Stimulated activated CD4-positive, alpha-beta T cell treated with anti-CD3 and anti-CD28 coated beads, Interleukin-12 subunit alpha, Interleukin-12 subunit beta, amount 100 ng/mL, for 4 hours (primary cell): Measurements from ENCODE around the gene ABL1.

Source experiments
- DNase-seq: peaks from one replicate; pipeline ENCODE4 v3.0.0-alpha.2; 2020

ABL1 gene

DNA sequence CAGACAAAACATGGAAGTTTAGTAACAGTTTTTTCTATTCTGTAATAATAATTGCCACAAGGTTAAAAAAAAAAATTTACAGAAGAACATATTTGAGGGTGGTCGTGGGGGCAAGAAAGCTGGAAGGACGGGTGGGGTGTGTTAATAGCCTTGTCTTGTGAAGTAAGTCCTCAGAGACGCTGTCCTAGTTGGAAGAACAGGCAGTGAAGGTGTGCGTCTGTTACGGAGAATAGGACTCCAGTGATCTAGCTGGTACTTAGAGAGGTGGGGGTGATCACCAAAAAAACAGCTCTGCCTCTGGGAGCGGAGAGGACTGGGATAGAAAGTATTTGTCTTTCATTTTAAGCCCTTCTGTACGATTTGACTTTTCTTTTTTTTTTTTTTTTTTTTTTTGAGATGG, 17.7 kb downstream of the ABL1 start:
- no peak for DNase-seq

DNA sequence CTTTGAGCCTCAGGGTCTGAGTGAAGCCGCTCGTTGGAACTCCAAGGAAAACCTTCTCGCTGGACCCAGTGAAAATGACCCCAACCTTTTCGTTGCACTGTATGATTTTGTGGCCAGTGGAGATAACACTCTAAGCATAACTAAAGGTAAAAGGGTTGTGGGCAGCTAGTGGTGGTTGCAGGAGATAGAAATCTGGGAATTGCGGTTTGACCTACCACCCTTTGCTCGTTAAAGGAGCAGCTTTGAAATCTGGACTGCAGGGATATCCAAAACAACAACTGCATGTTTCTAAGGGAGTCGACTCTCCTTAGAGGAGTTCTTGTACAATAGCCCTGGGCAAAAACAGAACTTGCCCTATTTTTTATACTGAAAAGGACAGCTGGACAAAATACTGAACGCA, 19.0 kb downstream of the ABL1 start:
- no peak for DNase-seq

DNA sequence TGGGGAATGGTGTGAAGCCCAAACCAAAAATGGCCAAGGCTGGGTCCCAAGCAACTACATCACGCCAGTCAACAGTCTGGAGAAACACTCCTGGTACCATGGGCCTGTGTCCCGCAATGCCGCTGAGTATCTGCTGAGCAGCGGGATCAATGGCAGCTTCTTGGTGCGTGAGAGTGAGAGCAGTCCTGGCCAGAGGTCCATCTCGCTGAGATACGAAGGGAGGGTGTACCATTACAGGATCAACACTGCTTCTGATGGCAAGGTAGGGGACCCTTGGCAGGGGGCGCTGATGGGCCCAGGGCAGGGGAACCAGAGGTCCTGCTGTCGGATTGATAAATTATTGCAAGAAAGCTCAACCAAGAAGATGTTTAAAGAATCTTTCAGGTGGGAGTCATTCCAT, 19.8 kb downstream of the ABL1 start:
- no peak for DNase-seq

DNA sequence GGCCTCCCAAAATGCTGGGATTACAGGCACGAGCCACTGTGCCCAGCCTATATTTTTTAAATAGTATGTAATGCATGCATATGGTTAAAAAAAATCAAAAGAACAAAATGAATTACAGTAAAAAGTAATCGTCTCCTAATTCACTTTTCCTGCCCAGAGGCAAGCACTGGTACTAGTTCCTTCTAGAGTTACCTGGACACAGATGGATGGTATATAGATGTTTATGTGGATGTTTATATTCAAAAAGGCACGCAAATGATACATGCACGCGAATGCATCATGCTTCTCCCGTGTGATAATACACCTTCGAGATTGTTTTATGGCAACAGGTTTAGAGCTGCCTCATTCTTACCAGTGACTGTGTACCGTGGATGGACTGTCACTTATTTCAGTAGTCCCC, 21.4 kb downstream of the ABL1 start:
- no peak for DNase-seq

DNA sequence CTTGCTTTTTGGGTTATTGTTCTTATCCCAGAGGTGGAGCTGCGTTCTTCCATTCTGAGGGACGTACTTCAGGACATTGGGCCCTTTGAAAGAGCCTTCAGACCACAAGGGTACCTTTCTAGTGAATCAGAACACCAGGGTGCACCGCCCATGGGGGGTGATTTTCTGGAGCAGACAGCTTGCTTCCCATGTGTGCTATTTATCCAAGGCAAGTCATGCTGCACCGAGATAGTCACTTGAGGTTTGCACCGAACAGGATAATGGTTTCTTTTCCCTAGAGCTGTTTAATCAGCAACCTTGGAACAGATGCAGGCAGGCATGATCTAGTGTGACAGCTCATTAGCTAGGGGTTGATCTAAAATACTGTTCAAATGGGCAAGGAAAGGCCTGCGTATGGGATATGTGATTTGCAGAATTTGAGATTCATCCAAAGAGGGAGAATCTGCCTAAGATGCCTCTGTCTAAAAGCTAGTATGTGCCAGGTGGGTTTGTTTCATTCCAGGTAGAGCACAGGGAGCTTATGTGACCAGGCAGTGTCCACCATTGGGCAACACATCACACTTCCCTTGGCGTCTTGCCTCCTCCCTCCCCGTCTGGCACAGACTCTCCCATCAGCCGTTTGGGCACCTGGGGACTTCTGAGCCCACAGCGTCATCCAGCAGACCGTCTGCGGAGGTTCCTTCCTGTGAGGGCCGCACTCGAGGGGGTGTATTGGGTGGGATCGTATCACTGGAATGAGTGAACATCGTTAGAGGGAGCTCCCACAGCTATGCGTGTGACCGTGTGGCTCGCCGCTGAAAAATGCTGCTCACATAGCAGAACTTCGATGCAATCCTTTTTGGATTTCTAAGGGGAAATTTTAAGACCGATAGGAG, 23.0 kb downstream of the ABL1 start:
- no peak for DNase-seq

DNA sequence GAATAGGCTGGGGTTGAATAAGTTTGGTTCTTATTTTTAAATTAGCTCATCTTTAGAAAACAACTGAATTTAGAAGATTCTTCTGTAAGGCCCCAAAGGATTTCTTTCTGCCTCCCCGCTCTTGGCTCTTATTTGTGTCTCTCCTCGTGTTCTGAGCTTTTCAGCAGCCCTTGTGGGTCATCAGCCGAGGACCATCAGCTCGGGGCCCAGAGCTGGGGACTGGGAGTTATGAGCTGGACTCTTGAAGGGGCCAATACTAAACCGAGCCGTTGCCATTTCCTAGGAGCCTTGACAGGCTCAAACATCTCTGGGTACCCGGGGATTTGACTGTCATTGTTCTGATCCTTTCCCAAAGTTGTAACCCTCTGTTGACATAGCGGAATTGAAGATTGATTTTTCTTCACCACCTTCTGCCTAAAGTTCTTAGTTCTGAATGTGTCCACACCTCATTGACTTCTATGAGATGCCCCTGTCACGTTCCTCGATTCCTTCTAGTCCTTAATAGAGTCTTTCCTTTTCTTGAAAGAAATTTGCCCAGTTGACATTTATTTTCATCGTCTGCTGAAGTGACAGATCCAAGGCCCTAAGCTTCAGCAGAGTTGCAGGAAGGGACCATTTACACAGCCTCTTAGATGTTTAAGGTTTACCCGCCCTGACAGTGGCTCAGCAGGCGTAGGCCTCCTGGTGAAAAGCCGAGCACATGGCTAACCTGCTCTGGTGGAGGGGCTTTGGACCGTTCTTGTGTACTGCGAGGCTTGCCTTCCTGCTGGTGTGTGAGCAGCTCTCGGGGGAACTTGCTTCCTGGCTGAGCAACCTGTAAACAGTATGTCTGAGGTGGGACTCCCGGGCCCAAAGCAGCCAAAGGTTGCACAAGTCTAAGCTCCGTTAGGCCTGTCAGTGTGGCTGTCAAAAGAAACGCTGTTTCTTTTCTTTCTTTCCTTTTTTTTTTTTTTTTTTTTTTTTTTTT, 24.0 kb downstream of the ABL1 start:
- DNase-seq: no peak

DNA sequence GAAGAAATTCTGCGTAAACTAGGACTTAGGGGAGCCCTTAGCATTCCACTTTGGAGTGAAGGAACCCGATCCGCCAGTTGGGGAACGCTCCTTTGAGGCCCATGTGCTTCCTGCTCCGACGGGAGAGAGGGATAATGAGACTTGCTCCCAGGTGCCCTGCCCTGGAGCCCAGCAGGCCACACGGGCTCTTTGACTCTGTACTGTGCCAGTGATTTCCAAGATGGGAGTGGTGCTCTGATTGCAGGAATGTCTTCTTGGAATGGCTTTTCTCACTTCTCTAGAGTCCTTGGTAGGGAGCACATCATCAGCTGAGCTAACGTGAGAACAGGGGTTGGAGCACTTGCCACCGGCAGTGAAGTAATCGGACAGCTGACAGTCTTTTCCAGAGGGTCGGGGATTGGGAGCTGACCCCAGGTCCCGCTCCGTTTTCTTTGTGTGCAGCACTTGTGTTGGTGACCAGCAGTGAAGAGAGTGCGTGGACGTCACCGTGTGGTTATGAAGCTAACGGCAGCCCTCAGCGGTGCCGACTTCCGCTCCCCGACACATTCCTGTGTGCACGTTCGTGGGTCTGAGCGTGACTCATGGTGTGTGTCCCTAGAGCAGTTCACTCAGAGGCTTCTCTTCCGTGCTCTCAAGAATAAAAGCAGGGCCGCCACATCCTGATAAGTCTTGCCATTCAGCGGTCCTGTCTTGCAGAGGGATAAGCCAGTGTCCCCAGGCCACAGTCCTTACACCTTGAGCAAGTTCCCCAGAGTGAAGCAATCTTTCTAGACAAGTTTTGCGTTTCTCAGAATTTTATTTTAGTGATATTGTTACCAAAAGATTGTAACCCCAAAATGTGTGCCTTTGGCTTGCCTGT, 25.6 kb downstream of the ABL1 start:
- no peak for DNase-seq

DNA sequence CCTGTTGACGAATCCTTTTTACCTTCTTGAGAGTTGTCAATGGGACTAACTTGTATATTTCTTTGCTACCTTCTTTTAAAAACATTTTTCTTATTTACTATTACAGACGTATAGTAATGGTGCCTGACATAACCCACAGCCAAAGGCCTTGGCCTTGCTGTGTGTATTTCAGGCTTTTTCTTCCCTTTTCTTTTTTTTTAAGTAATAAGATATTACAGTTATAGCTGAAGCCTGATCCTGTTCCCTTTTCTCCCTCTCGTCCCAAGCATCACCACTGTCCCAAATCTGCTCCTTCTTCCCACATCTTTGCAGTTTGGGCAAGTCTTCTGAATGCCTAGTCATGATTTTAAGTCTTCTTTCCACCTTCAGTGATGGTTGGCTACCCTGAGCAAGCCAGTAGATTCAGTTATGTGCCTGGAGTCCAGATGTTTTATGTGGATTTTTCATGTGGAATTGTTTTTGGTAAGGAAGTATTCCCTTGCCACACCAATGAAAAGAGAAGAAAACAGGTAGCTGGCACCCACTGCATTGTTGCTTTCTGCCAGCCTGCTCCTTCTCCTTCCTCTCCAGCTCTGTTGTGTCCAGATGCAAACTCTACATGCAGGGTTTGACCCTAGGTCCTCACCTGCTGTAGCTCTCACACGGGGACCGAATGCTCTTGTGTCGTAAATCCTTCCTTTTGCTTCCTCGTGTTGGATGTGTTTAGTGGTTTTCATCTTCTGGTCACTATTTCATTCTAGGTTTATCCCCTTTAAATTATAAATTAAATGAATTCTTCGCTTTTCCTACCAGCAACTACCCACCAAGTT, 26.5 kb downstream of the ABL1 start:
- no peak for DNase-seq

DNA sequence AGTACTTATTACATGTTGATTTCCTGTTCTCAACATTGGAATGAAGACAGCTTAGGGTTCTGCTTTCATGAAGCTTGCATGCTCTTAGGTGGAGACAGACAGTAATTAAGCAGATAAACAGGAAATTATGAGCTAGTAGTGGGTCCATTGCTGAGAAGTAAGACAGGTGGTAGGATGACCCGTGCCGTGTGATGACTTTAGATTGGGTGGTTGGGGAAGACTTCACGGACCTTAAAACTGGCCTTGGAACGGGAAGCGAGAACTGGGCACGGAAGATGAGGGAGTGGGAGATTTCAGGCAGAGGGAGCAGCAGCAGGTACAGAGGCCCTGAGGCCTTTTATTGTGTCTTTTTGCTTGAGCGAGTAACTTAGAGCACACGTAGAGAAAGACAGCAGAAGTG, 27.2 kb downstream of the ABL1 start:
- DNase-seq: no peak

DNA sequence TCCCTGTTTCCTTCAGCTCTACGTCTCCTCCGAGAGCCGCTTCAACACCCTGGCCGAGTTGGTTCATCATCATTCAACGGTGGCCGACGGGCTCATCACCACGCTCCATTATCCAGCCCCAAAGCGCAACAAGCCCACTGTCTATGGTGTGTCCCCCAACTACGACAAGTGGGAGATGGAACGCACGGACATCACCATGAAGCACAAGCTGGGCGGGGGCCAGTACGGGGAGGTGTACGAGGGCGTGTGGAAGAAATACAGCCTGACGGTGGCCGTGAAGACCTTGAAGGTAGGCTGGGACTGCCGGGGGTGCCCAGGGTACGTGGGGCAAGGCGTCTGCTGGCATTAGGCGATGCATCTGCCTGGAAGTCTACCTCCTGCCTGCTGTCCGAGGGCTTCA, 27.7 kb downstream of the ABL1 start:
- DNase-seq: no peak

DNA sequence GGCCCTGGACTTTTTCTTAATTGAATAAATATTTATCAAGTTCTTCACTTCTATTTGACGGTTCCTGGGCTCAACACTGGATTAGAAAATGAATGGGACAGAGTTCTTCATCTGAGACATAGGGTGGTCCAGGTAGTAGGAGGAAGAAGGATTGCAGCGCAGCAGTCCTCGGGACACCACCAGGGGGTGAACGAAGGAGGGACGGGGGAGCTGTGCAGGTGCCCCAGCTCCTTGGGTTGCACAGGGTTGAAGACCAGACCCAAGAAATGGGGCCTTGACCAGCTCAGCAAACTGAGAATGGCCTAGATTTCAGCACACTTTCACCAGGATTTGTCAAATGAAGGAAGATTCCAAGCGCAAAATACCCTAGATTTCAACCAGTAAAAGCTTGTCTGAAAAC, 29.5 kb downstream of the ABL1 start:
- DNase-seq: no peak

DNA sequence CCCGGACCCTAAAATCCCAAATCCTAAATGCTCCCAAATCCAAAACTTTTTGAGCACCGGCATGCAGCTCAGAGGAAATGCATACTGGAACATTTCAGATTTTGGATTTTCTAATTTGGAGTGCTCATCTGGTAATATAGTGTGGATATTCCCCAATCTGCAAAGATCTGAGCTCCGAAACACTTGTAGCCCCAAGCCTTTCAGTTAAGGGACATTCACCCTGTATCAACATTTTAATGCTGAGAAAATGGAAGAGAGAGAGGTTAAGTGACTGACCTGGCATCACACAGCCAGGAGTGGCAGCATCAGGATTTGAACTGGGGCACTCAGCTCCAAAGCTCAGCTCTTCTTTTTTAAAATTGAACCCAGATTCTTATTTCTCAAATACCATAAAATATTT, 30.9 kb downstream of the ABL1 start:
- DNase-seq: no peak

DNA sequence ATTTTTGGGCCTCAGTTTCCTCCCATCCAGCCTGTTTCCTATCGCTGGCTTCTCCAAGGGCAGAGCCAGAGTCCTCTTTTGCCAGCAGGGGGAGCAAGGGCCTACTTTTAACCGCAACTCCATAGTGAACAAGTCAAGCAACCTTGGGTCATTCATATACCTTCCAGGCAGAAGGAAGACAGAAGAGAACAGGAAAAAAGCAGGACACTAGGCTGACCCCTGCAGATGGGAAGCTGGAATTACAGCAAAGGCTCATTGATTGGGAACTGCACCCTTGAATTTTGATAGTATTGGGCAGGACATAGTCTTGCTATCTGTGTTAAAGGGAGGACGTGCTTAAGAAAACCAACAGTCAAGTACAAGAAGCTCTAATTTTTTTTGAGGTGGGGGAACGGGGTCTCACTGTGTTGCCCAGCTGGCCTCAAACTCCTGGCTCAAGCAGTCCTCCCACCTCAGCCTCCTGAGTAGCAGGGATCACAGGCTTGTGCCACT, 31.5 kb downstream of the ABL1 start:
- peak; percentile 42 for DNase-seq

DNA sequence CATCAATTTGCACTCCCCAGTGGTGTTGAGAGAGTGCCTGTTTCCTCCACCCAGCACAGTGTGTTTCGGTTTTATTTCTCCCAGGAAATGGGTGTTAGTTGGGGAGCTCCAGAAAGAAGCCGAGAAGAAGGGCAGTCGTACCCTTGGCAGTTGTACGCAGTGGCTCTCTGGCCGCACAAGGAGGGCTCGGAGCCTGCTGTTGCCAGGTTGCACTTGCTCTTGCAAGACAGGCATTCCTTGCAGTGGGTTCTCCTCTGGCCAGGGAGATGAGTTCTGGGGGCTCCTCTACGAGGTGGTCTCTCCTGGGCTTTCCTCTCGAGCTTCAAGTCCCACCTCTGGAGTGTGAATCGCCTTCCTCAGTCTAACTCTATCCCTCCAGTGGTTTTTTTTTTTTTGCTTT, 32.5 kb downstream of the ABL1 start:
- no peak for DNase-seq

DNA sequence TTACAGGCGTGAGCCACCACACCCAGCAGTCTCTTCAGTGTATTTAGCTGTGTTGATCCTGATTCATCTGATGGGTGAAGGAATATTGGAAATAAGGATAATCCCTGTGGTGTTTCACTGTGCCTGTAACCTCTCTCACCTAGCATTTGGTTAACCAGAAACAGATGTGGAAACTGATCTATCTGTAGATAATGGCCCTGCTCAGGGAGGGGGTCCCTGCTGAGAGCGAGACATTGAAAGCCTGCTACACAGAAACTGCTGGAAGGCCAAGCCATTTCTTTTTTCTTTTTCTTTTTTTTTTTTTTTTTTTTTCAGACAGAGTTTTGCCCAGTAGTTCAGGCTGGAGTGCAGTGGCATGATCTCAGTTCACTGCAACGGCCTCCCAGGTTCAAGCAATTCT, 33.2 kb downstream of the ABL1 start:
- no peak for DNase-seq

DNA sequence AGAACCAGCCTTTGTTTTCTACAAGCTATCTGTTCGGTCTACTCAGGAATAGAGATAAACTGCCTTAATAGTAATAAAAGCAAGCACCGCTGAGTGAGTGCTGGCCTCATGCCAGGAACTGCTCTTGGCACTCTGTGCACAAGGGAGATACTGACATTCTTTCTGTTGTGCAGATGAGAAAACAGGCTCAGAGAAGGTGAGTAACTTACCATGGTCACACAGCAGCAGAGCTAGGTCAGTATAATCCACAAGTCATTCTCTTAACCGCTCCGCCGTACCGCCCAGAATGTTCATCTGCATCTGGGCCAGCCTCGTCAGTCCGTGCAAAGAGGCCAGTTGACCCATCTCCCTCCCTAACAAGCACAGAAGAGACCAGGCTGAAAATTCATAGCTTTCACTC, 34.2 kb downstream of the ABL1 start:
- no peak for DNase-seq

DNA sequence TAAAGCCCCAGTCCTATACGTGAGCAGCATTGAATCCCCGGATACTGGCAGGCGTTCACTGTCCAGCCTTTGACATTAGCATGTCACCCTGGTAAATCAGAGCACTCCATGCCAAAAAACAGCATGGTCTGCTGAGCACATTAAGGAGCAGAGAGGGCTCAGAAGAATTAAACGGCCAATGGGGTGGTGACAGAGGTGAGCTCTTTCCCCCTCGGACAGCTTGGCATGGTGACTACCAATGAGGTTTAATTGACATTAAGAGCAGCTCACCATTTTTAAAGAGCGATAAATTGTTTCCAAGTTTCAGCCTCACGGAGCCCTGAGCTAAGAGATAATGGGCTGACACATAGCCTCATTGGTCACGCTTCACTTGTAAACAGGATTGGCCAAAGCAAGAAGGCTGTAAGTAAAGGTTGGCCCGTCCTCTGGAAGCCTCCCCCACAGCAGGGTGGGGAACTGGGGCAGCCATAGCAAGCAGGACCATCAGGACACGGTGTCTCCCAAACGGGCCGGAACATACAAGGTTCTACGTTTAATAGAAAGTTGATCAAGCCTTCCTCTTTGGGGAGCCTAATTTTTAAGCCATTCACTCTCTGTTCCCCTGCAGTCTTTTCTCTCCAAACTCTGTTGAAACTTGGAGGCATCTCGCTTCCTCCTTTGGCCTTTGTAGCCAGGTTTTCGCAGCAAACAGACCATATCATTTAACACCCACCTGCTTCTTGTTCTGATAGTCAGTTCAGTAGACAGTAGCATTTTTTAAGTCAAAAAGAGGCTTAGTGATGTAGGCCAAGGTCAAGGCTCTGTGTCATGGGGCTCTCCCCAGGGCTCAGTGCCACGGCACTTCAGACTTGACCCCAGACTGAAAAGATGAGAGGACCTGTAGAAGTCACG, 35.7 kb downstream of the ABL1 start:
- no peak for DNase-seq

DNA sequence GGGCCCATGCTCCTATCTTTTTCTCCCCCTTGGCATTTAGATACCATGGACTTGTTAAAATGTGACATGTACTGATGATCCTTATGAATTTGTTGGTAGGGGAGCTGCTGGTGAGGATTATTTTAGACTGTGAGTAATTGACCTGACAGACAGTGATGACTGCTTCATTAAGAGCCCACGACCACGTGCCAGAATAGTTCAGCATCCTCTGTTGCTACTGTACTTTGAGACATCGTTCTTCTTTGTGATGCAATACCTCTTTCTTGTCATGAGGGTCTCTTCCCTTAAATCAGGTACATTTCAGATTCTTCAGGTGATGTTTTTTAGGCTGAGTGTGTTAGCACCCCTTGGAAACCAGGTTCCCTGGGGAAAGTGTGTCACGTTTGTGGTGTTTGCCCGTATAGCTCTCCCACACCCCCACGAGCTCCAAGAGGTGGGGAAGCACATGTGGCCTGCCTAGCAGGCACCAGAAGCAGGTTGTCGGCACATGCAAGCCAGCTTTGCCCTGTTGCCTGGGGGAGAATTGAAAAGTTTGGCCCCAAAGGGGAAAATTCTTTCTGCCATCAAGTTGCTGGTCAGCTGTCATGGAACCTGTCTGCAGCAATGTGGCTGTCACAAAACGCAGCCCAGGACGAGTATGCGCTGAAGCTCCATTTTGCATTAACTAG, 36.5 kb downstream of the ABL1 start:
- no peak for DNase-seq

DNA sequence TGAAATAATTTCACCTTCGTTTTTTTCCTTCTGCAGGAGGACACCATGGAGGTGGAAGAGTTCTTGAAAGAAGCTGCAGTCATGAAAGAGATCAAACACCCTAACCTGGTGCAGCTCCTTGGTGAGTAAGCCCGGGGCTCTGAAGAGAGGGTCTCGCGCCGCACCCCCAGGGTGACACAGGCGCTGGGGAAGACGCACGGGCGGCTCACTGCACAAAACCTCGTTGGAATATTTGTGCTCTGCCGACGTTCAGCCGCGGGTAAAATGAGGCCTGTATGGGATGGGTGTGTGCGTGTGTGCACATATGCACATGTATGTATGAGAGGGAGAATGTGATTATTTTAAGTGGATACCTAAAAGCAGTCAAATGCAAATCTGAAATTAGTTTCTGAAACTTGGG, 37.0 kb downstream of the ABL1 start:
- no peak for DNase-seq

DNA sequence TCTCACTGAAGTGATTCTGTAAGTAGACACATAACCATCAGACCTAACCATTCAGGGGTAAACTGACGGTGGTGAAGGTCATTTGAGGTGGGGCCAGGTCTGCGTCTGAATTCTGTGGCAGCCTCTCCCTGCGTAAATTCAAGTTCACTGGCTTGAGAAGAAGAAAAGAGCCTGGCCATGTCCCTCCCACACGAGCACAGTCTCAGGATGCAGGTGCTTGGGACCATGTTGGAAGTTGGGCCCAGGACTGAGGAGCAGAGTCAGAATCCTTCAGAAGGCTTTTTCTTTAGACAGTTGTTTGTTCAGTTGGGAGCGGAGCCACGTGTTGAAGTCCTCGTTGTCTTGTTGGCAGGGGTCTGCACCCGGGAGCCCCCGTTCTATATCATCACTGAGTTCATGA, 37.5 kb downstream of the ABL1 start:
- no peak for DNase-seq
